ENCODE measurements around the gene U2AF2. TPM values are rescaled to one million over a fixed set of nuclear protein-coding genes. Genes with fewer than 3 reads are reported as not detected.

U2AF2 gene
- total RNA-seq, 1 donor from 2014 or later, result 67.0 TPM

GRCh38 chr19:55642153-55643002 lies 12.5 kb upstream of the U2AF2 start:
- DNase-seq (ENCODE audit: low read depth), result peak; percentile 32

- peak; percentile 79 for DNase-seq (ENCODE audit: low read depth)
These were observed 11.6 kb upstream of the U2AF2 start, which contains the start of gene ZNF581 for GRCh38 chr19:55643003-55643886. Gene ZNF581 (plus strand): TSS chr19:55643649. CDS start chr19:55644572, 923 bp downstream.

GRCh38 chr19:55643887-55644176 lies 11.0 kb upstream of the U2AF2 start:
- no peak for DNase-seq (ENCODE audit: low read depth)

GRCh38 chr19:55644191-55644833 lies 10.5 kb upstream of the U2AF2 start:
- no peak for DNase-seq (ENCODE audit: low read depth)

GRCh38 chr19:55644842-55645511 lies 9.9 kb upstream of the U2AF2 start:
- no peak for DNase-seq (ENCODE audit: low read depth)

GRCh38 chr19:55645512-55645881 lies 9.3 kb upstream of the U2AF2 start:
- no peak for DNase-seq (ENCODE audit: low read depth)

GRCh38 chr19:55646889-55647731 lies 7.7 kb upstream of the U2AF2 start:
- no peak for DNase-seq (ENCODE audit: low read depth)

GRCh38 chr19:55647732-55648584 lies 6.9 kb upstream of the U2AF2 start, which contains the start of gene CCDC106:
Gene CCDC106 (plus strand): TSS chr19:55648212. CDS start chr19:55649047, 835 bp downstream.
- peak; percentile 83 for DNase-seq (ENCODE audit: low read depth)

GRCh38 chr19:55648585-55649267 lies 6.1 kb upstream of the U2AF2 start:
- no peak for DNase-seq (ENCODE audit: low read depth)

- DNase-seq (ENCODE audit: low read depth), result no peak
These were observed 5.3 kb upstream of the U2AF2 start for GRCh38 chr19:55649268-55650125.

GRCh38 chr19:55650126-55650557 lies 4.7 kb upstream of the U2AF2 start:
- no peak for DNase-seq (ENCODE audit: low read depth)

- no peak for DNase-seq (ENCODE audit: low read depth)
These were observed 4.1 kb upstream of the U2AF2 start for GRCh38 chr19:55650602-55651230.

GRCh38 chr19:55651236-55651635 lies 3.6 kb upstream of the U2AF2 start:
- no peak for DNase-seq (ENCODE audit: low read depth)

GRCh38 chr19:55652311-55653128 lies 2.3 kb upstream of the U2AF2 start:
- no peak for DNase-seq (ENCODE audit: low read depth)

- peak; percentile 99 for DNase-seq (ENCODE audit: low read depth)
These were observed 1.0 kb upstream of the U2AF2 start for GRCh38 chr19:55653651-55654322.
